Endothelial cell (in vitro differentiated cells): ENCODE data around the gene ADAMTSL1. TPM values are rescaled to one million over a fixed set of nuclear protein-coding genes. Genes with fewer than 3 reads are reported as not detected.

Experiments
- DNase-seq: peaks from one replicate; pipeline ENCODE4 v3.0.0; 2021; ENCODE audit warnings: low spot score
- H3K27ac Mint-ChIP-seq: one replicate; pipeline ENCODE4 v1.8.0; 2021; ENCODE audit warnings: mixed read lengths, inconsistent platforms; ENCODE audit not compliant: unreplicated experiment
- H3K27me3 Mint-ChIP-seq: one replicate; pipeline ENCODE4 v1.8.0; 2021; ENCODE audit warnings: mild to moderate bottlenecking, moderate library complexity, mixed read lengths, inconsistent platforms; ENCODE audit not compliant: unreplicated experiment
- H3K36me3 Mint-ChIP-seq: one replicate; pipeline ENCODE4 v1.8.0; 2021; ENCODE audit warnings: mild to moderate bottlenecking, low read depth, mixed read lengths, inconsistent platforms; ENCODE audit not compliant: unreplicated experiment
- H3K4me1 Mint-ChIP-seq: one replicate; pipeline ENCODE4 v1.8.0; 2021; ENCODE audit warnings: mild to moderate bottlenecking, mixed read lengths, inconsistent platforms; ENCODE audit not compliant: unreplicated experiment
- H3K4me3 Mint-ChIP-seq: one replicate; pipeline ENCODE4 v1.8.0; 2021; ENCODE audit warnings: mild to moderate bottlenecking, mixed read lengths, inconsistent platforms; ENCODE audit not compliant: unreplicated experiment
- H3K9me3 Mint-ChIP-seq: one replicate; pipeline ENCODE4 v1.8.0; 2021; ENCODE audit warnings: mixed read lengths, inconsistent platforms; ENCODE audit not compliant: unreplicated experiment
- CTCF ChIP-seq: fragments of 200-600 bp; sonication (generic); IDR thresholded peaks from one replicate; pipeline ENCODE4 v1.5.0; 2021; ENCODE audit warnings: antibody characterized with exemption; ENCODE audit not compliant: unreplicated experiment
- total RNA-seq: library from RNA; stranded (reverse); fragmentation: NEBNext Ultra II Directional; extraction: Animal tissue kit (Norgen Biotek cat#: 25700); gene quantifications from one replicate; pipeline ENCODE4 v1.2.1, GENCODE V29; 2021; ENCODE audit not compliant: unreplicated experiment

ADAMTSL1 gene
- total RNA-seq, 1 donor from 2014 or later: 18.2 TPM

GRCh38 chr9:18638371-18639249, 164.7 kb downstream of the ADAMTSL1 start:
- no peak overlapping the region for H3K27ac Mint-ChIP-seq
- no peaks in the 10 kb centered on the region for H3K9me3 Mint-ChIP-seq
- no peaks in the 10 kb centered on the region for H3K4me1 Mint-ChIP-seq
- TF ChIP-seq CTCF: no peak
- H3K36me3 Mint-ChIP-seq: no peaks in the 10 kb centered on the region
- DNase-seq: no peak
- peaks cover 2% of the 10 kb centered on the region for H3K27me3 Mint-ChIP-seq
- no peak overlapping the region for H3K4me3 Mint-ChIP-seq

GRCh38 chr9:18639911-18640310, 166.0 kb downstream of the ADAMTSL1 start:
- Mint-ChIP-seq H3K27ac (no peak overlapping the region), H3K9me3 (no peaks in the 10 kb centered on the region), H3K4me1 (no peaks in the 10 kb centered on the region), H3K27me3 (peaks cover 2% of the 10 kb centered on the region), H3K36me3 (no peaks in the 10 kb centered on the region), H3K4me3 (no peak overlapping the region)
- TF ChIP-seq CTCF: no peak
- DNase-seq: no peak

GRCh38 chr9:18658804-18659705, 185.1 kb downstream of the ADAMTSL1 start:
- Mint-ChIP-seq H3K36me3 (no peaks in the 10 kb centered on the region), H3K4me3 (no peak overlapping the region), H3K9me3 (no peaks in the 10 kb centered on the region), H3K4me1 (no peaks in the 10 kb centered on the region), H3K27ac (no peak overlapping the region), H3K27me3 (no peaks in the 10 kb centered on the region)
- DNase-seq: no peak
- TF ChIP-seq CTCF: no peak

- no peak for DNase-seq
- Mint-ChIP-seq H3K9me3 (no peaks in the 10 kb centered on the region), H3K4me1 (no peaks in the 10 kb centered on the region), H3K4me3 (no peak overlapping the region), H3K27ac (no peak overlapping the region), H3K27me3 (no peaks in the 10 kb centered on the region), H3K36me3 (no peaks in the 10 kb centered on the region)
- TF ChIP-seq CTCF: no peak
Measured at GRCh38 chr9:18660001-18660400, 186.0 kb downstream of the ADAMTSL1 start.
